HEK293 (cell line): ENCODE data around the gene NCK2.

Experiments
- CTCF ChIA-PET: fragments of 350-600 bp; formaldehyde crosslinking; extraction: SDS; loops from one replicate; lab custom pipeline; 2021; ENCODE audit warnings: antibody characterized with exemption; lab: Yijun Ruan, JAX
- POLR2A ChIA-PET: fragments of 300-600 bp; formaldehyde crosslinking; extraction: SDS; loops from one replicate; lab custom pipeline; 2020; ENCODE audit warnings: antibody characterized with exemption, inconsistent platforms; lab: Yijun Ruan, JAX
- H3K27ac ChIP-seq: fragments of 200-500 bp; sonication (Bioruptor generic); 2 replicates; pipeline ENCODE4 v1.5.1; 2014; ENCODE audit warnings: low read depth, low read length, control low read depth, inconsistent platforms; ENCODE audit errors: extremely low read depth
- H3K36me3 ChIP-seq, 2 experiments: fragments of 200-500 bp in 1 of 2; sonication (Bioruptor generic) in 1 of 2; 1 replicate in 1 of 2; 2 replicates in 1 of 2; pipeline ENCODE4 v1.5.1; 2014 to 2017; ENCODE audit warnings: inconsistent platforms in 2 of 2, low read length in 2 of 2; ENCODE audit not compliant: control insufficient read depth in 2 of 2, insufficient read depth in 1 of 2
- H3K4me1 ChIP-seq: fragments of 200-500 bp; sonication (Bioruptor generic); 2 replicates; pipeline ENCODE4 v1.5.1; 2014; ENCODE audit warnings: mild to moderate bottlenecking, low read length, inconsistent platforms; ENCODE audit not compliant: control insufficient read depth, insufficient read depth
- H3K4me3 ChIP-seq: 2 replicates; pipeline ENCODE4 v1.5.1; 2011; ENCODE audit warnings: low read depth, mild to moderate bottlenecking, control low read depth, low read length, moderate library complexity
- H3K9me3 ChIP-seq: fragments of 200-500 bp; sonication (Bioruptor generic); 2 replicates; pipeline ENCODE4 v1.5.1; 2014; ENCODE audit warnings: low read depth, low read length, inconsistent platforms; ENCODE audit not compliant: control insufficient read depth, insufficient read depth
- HOXC10 ChIP-seq: sonication (generic); formaldehyde crosslinking; IDR thresholded peaks from 2 replicates; pipeline ENCODE4 v1.8.1; 2023; ENCODE audit warnings: mild to moderate bottlenecking, missing genetic modification reagents
- HOXD13 ChIP-seq: sonication (generic); formaldehyde crosslinking; IDR thresholded peaks from 2 replicates; pipeline ENCODE4 v1.8.0; 2022; ENCODE audit warnings: missing genetic modification reagents, borderline replicate concordance
- SALL2 ChIP-seq: fragments of 450-650 bp; formaldehyde crosslinking; IDR thresholded peaks from 2 replicates; pipeline ENCODE4 v1.5.0; 2017; ENCODE audit warnings: missing biosample characterization, mild to moderate bottlenecking, missing genetic modification characterization, borderline replicate concordance
- SCRT2 ChIP-seq: fragments of 450-650 bp; formaldehyde crosslinking; IDR thresholded peaks from 2 replicates; pipeline ENCODE4 v1.5.1; 2016; ENCODE audit warnings: missing biosample characterization, missing genetic modification characterization
- YY1 ChIP-seq: fragments of 450-650 bp; formaldehyde crosslinking; IDR thresholded peaks from 2 replicates; pipeline ENCODE4 v1.5.1; 2018; ENCODE audit warnings: missing biosample characterization, missing genetic modification characterization
- ZFP37 ChIP-seq: fragments of 450-650 bp; formaldehyde crosslinking; IDR thresholded peaks from 2 replicates; pipeline ENCODE4 v1.5.1; 2016; ENCODE audit warnings: missing biosample characterization, missing genetic modification characterization
- ZNF140 ChIP-seq: fragments of 450-650 bp; formaldehyde crosslinking; IDR thresholded peaks from 2 replicates; pipeline ENCODE4 v1.5.1; 2016; ENCODE audit warnings: missing biosample characterization, missing genetic modification characterization
- ZNF239 ChIP-seq: fragments of 450-650 bp; formaldehyde crosslinking; IDR thresholded peaks from 2 replicates; pipeline ENCODE4 v1.5.1; 2016; ENCODE audit warnings: missing biosample characterization, missing genetic modification characterization
- ZNF248 ChIP-seq: fragments of 450-650 bp; formaldehyde crosslinking; IDR thresholded peaks from 2 replicates; pipeline ENCODE4 v1.5.1; 2017; ENCODE audit warnings: missing biosample characterization, missing genetic modification characterization
- ZNF335 ChIP-seq: fragments of 450-650 bp; formaldehyde crosslinking; conservative IDR thresholded peaks from 2 replicates; pipeline ENCODE4 v1.5.1; 2016; ENCODE audit warnings: missing biosample characterization, missing genetic modification characterization
- ZNF394 ChIP-seq: fragments of 450-650 bp; formaldehyde crosslinking; IDR thresholded peaks from 2 replicates; pipeline ENCODE4 v1.5.1; 2016; ENCODE audit warnings: missing biosample characterization, missing genetic modification characterization, mild to moderate bottlenecking, moderate library complexity, borderline replicate concordance
- ZNF423 ChIP-seq: fragments of 450-650 bp; formaldehyde crosslinking; IDR thresholded peaks from 2 replicates; pipeline ENCODE4 v1.5.1; 2016; ENCODE audit warnings: missing biosample characterization, missing genetic modification characterization
- ZNF426 ChIP-seq: fragments of 450-650 bp; formaldehyde crosslinking; IDR thresholded peaks from 2 replicates; pipeline ENCODE4 v1.5.1; 2017; ENCODE audit warnings: missing biosample characterization, missing genetic modification characterization, mild to moderate bottlenecking, inconsistent platforms, moderate library complexity
- ZNF623 ChIP-seq: fragments of 450-650 bp; formaldehyde crosslinking; IDR thresholded peaks from 2 replicates; pipeline ENCODE4 v1.5.1; 2016; ENCODE audit warnings: missing biosample characterization, missing genetic modification characterization
- ZNF670 ChIP-seq: fragments of 450-650 bp; formaldehyde crosslinking; IDR thresholded peaks from 2 replicates; pipeline ENCODE4 v1.5.1; 2016; ENCODE audit warnings: missing biosample characterization, missing genetic modification characterization, low read depth
- ZNF701 ChIP-seq: fragments of 450-650 bp; formaldehyde crosslinking; IDR thresholded peaks from 2 replicates; pipeline ENCODE4 v1.5.1; 2016; ENCODE audit warnings: missing biosample characterization, missing genetic modification characterization
- ZSCAN23 ChIP-seq: fragments of 450-650 bp; formaldehyde crosslinking; IDR thresholded peaks from 2 replicates; pipeline ENCODE4 v1.5.1; 2016; ENCODE audit warnings: missing biosample characterization, missing genetic modification characterization
- ZSCAN4 ChIP-seq: fragments of 450-650 bp; formaldehyde crosslinking; IDR thresholded peaks from 2 replicates; pipeline ENCODE4 v1.5.1; 2017; ENCODE audit warnings: missing biosample characterization, missing genetic modification characterization
- TF ChIP-seq, protein P1 (sequence below): IDR thresholded peaks from 2 replicates; pipeline ENCODE4 v1.6.1; 2011; ENCODE audit warnings: mild to moderate bottlenecking, low read depth, low read length, borderline replicate concordance
- TF ChIP-seq, protein P2 (sequence below): fragments of 450-650 bp; formaldehyde crosslinking; IDR thresholded peaks from 2 replicates; pipeline ENCODE4 v1.5.1; 2016; ENCODE audit warnings: missing biosample characterization, missing genetic modification characterization, low read depth
- TF ChIP-seq, protein P3 (sequence below): fragments of 450-650 bp; formaldehyde crosslinking; IDR thresholded peaks from 2 replicates; pipeline ENCODE4 v1.5.1; 2016; ENCODE audit warnings: missing biosample characterization, missing genetic modification characterization
- TF ChIP-seq, protein P4 (sequence below): fragments of 450-650 bp; formaldehyde crosslinking; IDR thresholded peaks from 2 replicates; pipeline ENCODE4 v1.5.1; 2016; ENCODE audit warnings: missing biosample characterization, missing genetic modification characterization

The NCK2 gene

GRCh38 chr2:105854972-105855371, 110.3 kb downstream of the NCK2 start (continued):
- TF ChIP-seq, protein P1, sequence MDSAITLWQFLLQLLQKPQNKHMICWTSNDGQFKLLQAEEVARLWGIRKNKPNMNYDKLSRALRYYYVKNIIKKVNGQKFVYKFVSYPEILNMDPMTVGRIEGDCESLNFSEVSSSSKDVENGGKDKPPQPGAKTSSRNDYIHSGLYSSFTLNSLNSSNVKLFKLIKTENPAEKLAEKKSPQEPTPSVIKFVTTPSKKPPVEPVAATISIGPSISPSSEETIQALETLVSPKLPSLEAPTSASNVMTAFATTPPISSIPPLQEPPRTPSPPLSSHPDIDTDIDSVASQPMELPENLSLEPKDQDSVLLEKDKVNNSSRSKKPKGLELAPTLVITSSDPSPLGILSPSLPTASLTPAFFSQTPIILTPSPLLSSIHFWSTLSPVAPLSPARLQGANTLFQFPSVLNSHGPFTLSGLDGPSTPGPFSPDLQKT, result no peak

GRCh38 chr2:105856581-105856980, 111.9 kb downstream of the NCK2 start:
- Histone ChIP-seq H3K27ac (no peak overlapping the region), H3K4me3 (no peak overlapping the region)

DNA sequence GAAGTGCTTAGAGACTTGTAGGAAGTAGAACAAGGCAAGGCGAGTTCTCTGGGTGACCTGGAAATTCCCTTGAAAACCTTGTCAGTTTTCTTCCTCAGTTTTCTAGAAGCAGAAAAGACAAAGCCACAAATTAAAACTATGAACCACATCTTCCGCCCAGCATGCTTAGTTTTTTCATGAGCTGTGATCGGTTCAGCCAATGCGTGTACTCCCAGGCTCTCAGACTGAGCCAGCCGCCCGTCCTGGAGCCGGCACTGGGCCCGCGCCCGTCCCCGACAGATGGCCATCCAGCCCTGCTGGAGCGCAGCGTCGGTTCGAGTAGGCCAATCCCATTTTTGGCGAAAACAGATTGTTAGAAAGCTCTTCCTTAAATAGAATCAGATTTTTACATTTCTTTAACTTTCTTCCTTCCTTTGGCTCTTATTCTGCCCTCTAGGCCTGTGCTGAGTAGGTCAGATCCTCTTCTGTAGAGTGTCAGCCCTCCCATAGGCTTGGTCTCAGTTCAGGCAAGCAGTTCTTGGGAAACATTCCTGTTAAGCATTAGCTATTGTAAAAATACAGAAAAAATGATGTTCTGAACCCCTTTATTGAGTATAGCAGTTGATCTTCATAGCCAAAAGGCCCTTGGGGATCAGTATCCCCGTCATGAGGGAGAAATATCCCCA, 112.5 kb downstream of the NCK2 start:
- Histone ChIP-seq H3K27ac (no peak overlapping the region), H3K9me3 (no peaks in the 10 kb centered on the region), H3K36me3 (peaks cover 0 to 10% of the 10 kb centered on the region in 2 experiments; a peak in 2 of 3 replicates), H3K4me1 (no peaks in the 10 kb centered on the region; the same call in 1 of the 2 replicates), H3K4me3 (no peak overlapping the region)
- CTCF ChIA-PET, result interaction anchor here (0.7 kb wide), 1 partner anchor 778 kb away, joined by 3 read pairs; no protein-coding TSS in a partner anchor
- POLR2A ChIA-PET, result no interaction called here
- TF ChIP-seq ZFP37 (tag by site-specific recombination) (no peak), HOXD13 (no peak), SCRT2 (tag by site-specific recombination) (no peak), YY1 (tag by site-specific recombination) (no peak), ZNF426 (tag by site-specific recombination) (no peak), ZNF394 (tag by site-specific recombination) (no peak), ZNF140 (no peak), ZNF701 (no peak), ZSCAN23 (no peak)
- TF ChIP-seq, protein P2, sequence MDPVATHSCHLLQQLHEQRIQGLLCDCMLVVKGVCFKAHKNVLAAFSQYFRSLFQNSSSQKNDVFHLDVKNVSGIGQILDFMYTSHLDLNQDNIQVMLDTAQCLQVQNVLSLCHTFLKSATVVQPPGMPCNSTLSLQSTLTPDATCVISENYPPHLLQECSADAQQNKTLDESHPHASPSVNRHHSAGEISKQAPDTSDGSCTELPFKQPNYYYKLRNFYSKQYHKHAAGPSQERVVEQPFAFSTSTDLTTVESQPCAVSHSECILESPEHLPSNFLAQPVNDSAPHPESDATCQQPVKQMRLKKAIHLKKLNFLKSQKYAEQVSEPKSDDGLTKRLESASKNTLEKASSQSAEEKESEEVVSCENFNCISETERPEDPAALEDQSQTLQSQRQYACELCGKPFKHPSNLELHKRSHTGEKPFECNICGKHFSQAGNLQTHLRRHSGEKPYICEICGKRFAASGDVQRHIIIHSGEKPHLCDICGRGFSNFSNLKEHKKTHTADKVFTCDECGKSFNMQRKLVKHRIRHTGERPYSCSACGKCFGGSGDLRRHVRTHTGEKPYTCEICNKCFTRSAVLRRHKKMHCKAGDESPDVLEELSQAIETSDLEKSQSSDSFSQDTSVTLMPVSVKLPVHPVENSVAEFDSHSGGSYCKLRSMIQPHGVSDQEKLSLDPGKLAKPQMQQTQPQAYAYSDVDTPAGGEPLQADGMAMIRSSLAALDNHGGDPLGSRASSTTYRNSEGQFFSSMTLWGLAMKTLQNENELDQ (tag by site-specific recombination), result no peak

More at GRCh38 chr2:105856581-105856980, 111.9 kb downstream of the NCK2 start:
- POLR2A ChIA-PET, result no interaction called here
- Histone ChIP-seq H3K4me1 (no peaks in the 10 kb centered on the region; the same call in 1 of the 2 replicates), H3K9me3 (no peaks in the 10 kb centered on the region), H3K36me3 (peaks cover 0 to 10% of the 10 kb centered on the region in 2 experiments; a peak in 2 of 3 replicates)
- no peak for TF ChIP-seq ZNF335
- TF ChIP-seq ZSCAN4 (tag by site-specific recombination), result no peak
- TF ChIP-seq ZNF426 (tag by site-specific recombination), result no peak
- TF ChIP-seq, protein P3, sequence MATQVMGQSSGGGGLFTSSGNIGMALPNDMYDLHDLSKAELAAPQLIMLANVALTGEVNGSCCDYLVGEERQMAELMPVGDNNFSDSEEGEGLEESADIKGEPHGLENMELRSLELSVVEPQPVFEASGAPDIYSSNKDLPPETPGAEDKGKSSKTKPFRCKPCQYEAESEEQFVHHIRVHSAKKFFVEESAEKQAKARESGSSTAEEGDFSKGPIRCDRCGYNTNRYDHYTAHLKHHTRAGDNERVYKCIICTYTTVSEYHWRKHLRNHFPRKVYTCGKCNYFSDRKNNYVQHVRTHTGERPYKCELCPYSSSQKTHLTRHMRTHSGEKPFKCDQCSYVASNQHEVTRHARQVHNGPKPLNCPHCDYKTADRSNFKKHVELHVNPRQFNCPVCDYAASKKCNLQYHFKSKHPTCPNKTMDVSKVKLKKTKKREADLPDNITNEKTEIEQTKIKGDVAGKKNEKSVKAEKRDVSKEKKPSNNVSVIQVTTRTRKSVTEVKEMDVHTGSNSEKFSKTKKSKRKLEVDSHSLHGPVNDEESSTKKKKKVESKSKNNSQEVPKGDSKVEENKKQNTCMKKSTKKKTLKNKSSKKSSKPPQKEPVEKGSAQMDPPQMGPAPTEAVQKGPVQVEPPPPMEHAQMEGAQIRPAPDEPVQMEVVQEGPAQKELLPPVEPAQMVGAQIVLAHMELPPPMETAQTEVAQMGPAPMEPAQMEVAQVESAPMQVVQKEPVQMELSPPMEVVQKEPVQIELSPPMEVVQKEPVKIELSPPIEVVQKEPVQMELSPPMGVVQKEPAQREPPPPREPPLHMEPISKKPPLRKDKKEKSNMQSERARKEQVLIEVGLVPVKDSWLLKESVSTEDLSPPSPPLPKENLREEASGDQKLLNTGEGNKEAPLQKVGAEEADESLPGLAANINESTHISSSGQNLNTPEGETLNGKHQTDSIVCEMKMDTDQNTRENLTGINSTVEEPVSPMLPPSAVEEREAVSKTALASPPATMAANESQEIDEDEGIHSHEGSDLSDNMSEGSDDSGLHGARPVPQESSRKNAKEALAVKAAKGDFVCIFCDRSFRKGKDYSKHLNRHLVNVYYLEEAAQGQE (tag by site-specific recombination), result no peak
- no peak for TF ChIP-seq SALL2 (tag by site-specific recombination)
- TF ChIP-seq ZNF701, result no peak
- no peak for TF ChIP-seq HOXC10 (CRISPR knock-in tag)
- TF ChIP-seq, protein P4, sequence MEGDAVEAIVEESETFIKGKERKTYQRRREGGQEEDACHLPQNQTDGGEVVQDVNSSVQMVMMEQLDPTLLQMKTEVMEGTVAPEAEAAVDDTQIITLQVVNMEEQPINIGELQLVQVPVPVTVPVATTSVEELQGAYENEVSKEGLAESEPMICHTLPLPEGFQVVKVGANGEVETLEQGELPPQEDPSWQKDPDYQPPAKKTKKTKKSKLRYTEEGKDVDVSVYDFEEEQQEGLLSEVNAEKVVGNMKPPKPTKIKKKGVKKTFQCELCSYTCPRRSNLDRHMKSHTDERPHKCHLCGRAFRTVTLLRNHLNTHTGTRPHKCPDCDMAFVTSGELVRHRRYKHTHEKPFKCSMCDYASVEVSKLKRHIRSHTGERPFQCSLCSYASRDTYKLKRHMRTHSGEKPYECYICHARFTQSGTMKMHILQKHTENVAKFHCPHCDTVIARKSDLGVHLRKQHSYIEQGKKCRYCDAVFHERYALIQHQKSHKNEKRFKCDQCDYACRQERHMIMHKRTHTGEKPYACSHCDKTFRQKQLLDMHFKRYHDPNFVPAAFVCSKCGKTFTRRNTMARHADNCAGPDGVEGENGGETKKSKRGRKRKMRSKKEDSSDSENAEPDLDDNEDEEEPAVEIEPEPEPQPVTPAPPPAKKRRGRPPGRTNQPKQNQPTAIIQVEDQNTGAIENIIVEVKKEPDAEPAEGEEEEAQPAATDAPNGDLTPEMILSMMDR (tag by site-specific recombination), result no peak
- no peak for TF ChIP-seq ZNF423 (tag by site-specific recombination)
- TF ChIP-seq ZNF670, result no peak
- no peak for TF ChIP-seq ZNF623
- no peak for TF ChIP-seq ZNF248 (tag by site-specific recombination)
- TF ChIP-seq ZNF239 (tag by site-specific recombination), result no peak
- CTCF ChIA-PET, result no interaction called here
